Endothelial cell of umbilical vein (primary cell): ENCODE results near the gene FAM81A. TPM values are rescaled to one million over a fixed set of nuclear protein-coding genes. Genes with fewer than 3 reads are reported as not detected.

Experiments
- BruUV-seq: library from RNA; stranded (reverse); fragments of 400-500 nt; replicated peaks from 2 replicates; lab custom pipeline; 2021; lab: Mats Ljungman, UMichigan
- CTCF ChIA-PET: fragments of 300-600, 350-600 bp; sonication (Branson Sonifier 250); formaldehyde crosslinking; loops from one replicate; lab custom pipeline; 2021; ENCODE audit warnings: antibody characterized with exemption, inconsistent platforms; lab: Charles Lee
- POLR2A ChIA-PET: fragments of 300-600, 350-600 bp; sonication (Branson Sonifier 250); formaldehyde crosslinking; loops from one replicate; lab custom pipeline; 2021; ENCODE audit warnings: antibody characterized with exemption, inconsistent platforms; lab: Charles Lee
- DNase-seq: peaks from one replicate; pipeline ENCODE4 v3.0.0-alpha.2; 2011; ENCODE audit warnings: low read depth, low spot score
- FAIRE-seq: peaks from 2 replicates; lab custom pipeline; 2011; peaks lifted over from hg19 to GRCh38; lab: Jason Lieb, UNC
- H2AFZ ChIP-seq: 2 replicates; pipeline ENCODE4 v1.6.0; 2012; ENCODE audit warnings: low read depth, low read length, control low read depth, inconsistent platforms
- H3K27ac ChIP-seq: 2 replicates; pipeline ENCODE4 v1.5.1; 2011; ENCODE audit warnings: low read depth, mild to moderate bottlenecking, control low read depth, low read length, moderate library complexity; ENCODE audit not compliant: insufficient read depth
- H3K27me3 ChIP-seq, 2 experiments: 2 replicates each; pipeline versions ENCODE4 v1.6.0 to v1.6.1; 2011; ENCODE audit warnings: low read length in 2 of 2, mixed read lengths in 1 of 2; ENCODE audit not compliant: control insufficient read depth in 2 of 2, insufficient read depth in 2 of 2
- H3K36me3 ChIP-seq, 2 experiments: 2 replicates in 1 of 2; 3 replicates in 1 of 2; pipeline ENCODE4 v1.5.1; 2011; ENCODE audit warnings: low read length in 2 of 2, mild to moderate bottlenecking in 1 of 2, moderate library complexity in 1 of 2; ENCODE audit not compliant: control insufficient read depth in 2 of 2, insufficient read depth in 2 of 2; ENCODE audit errors: extremely low read depth in 1 of 2
- H3K4me1 ChIP-seq: 3 replicates; pipeline ENCODE4 v1.5.1; 2011; ENCODE audit warnings: mild to moderate bottlenecking, low read length; ENCODE audit not compliant: control insufficient read depth, insufficient read depth; ENCODE audit errors: extremely low read depth
- H3K4me2 ChIP-seq: 2 replicates; pipeline ENCODE4 v1.6.1; 2011; ENCODE audit warnings: low read length, control low read depth, mixed read lengths; ENCODE audit not compliant: insufficient read depth
- H3K4me3 ChIP-seq, 3 experiments: fragments of 200-600 bp in 1 of 3; sonication (generic), shearing (Covaris generic) in 1 of 3; replicated peaks in 1 of 3; 2 replicates each; pipeline ENCODE4 v1.5.1; 2011 to 2016; ENCODE audit warnings: control low read depth in 3 of 3, low read length in 3 of 3, mild to moderate bottlenecking in 2 of 3, inconsistent platforms in 1 of 3, low read depth in 1 of 3, moderate library complexity in 1 of 3; ENCODE audit not compliant: insufficient read depth in 1 of 3
- H3K79me2 ChIP-seq: 2 replicates; pipeline ENCODE4 v1.6.0; 2012; ENCODE audit warnings: low read length, inconsistent platforms; ENCODE audit not compliant: control insufficient read depth, insufficient read depth
- H3K9ac ChIP-seq: replicated peaks from 2 replicates; pipeline ENCODE3; 2011; ENCODE audit warnings: low read length, control low read depth; ENCODE audit not compliant: insufficient read depth; ENCODE audit errors: extremely low read depth
- H3K9me1 ChIP-seq: replicated peaks from 3 replicates; pipeline ENCODE4 v1.6.0; 2011; ENCODE audit warnings: mild to moderate bottlenecking, low read length; ENCODE audit not compliant: control insufficient read depth, insufficient read depth; ENCODE audit errors: extremely low read depth
- H3K9me3 ChIP-seq: replicated peaks from 2 replicates; pipeline ENCODE4 v1.5.1; 2012; ENCODE audit warnings: low read length, inconsistent platforms; ENCODE audit not compliant: control insufficient read depth, insufficient read depth
- H4K20me1 ChIP-seq: replicated peaks from 2 replicates; pipeline ENCODE3; 2011; ENCODE audit warnings: mild to moderate bottlenecking, low read length; ENCODE audit not compliant: control insufficient read depth, insufficient read depth; ENCODE audit errors: extremely low read depth
- CTCF ChIP-seq, 2 donors: IDR thresholded peaks; 1 replicate in 1 of 2; 2 replicates in 1 of 2; pipeline ENCODE4 v1.5.1; 2011; ENCODE audit warnings: low read length in 2 of 2, mild to moderate bottlenecking in 2 of 2, moderate library complexity in 2 of 2, control low read depth in 1 of 2, inconsistent platforms in 1 of 2, low read depth in 1 of 2; ENCODE audit not compliant: insufficient read depth in 1 of 2; ENCODE audit errors: extremely low read depth in 1 of 2
- EZH2 ChIP-seq: IDR thresholded peaks from 2 replicates; pipeline ENCODE4 v1.6.1; 2012; ENCODE audit warnings: borderline replicate concordance, low read depth, mild to moderate bottlenecking, moderate library complexity, low read length, inconsistent platforms; ENCODE audit not compliant: severe bottlenecking
- FOS ChIP-seq: IDR thresholded peaks from 2 replicates; pipeline ENCODE4 v1.6.1; 2011; ENCODE audit warnings: mild to moderate bottlenecking, low read length, moderate library complexity, borderline replicate concordance; ENCODE audit not compliant: insufficient read depth
- GATA2 ChIP-seq: IDR thresholded peaks from 2 replicates; pipeline ENCODE4 v1.7.0; 2011; ENCODE audit warnings: low read depth, mild to moderate bottlenecking, moderate library complexity, mixed read lengths, low read length; ENCODE audit not compliant: insufficient read length, insufficient read depth
- JUN ChIP-seq: IDR thresholded peaks from 2 replicates; pipeline ENCODE4 v1.6.1; 2011; ENCODE audit warnings: borderline replicate concordance, low read depth; ENCODE audit not compliant: insufficient read length, insufficient read depth
- MAX ChIP-seq: IDR thresholded peaks from 2 replicates; pipeline ENCODE4 v1.6.1; 2011; ENCODE audit not compliant: insufficient read depth, insufficient read length
- MYC ChIP-seq: IDR thresholded peaks from one replicate; pipeline ENCODE4 v1.6.1; 2011; ENCODE audit warnings: mild to moderate bottlenecking, low read depth, low read length
- POLR2A ChIP-seq: IDR thresholded peaks from 2 replicates; pipeline ENCODE4 v1.6.1; 2012; ENCODE audit warnings: low read depth, mild to moderate bottlenecking, control low read depth, low read length
- dilution Hi-C: fragments of 300-500 bp; cut with MboI; formaldehyde crosslinking; loops from one replicate; pipeline ENCODE4 v1.15.0; 2019; ENCODE audit warnings: low sequenced_read_pairs; ENCODE audit not compliant: extremely low pct_ligation_motif_present
- intact Hi-C: fragments of 100-400 bp; cut with micrococcal nuclease; formaldehyde crosslinking; loops from one replicate; pipeline ENCODE4 v1.10.0; 2022
- polyA plus RNA-seq, 4 experiments: library from polyadenylated mRNA; depleted of rRNA in 3 of 4; stranded (reverse) in 3 of 4; unstranded in 1 of 4; fragments of >200 nt; gene quantifications; 2 replicates each; pipeline versions ENCODE4 v1.2.1 to v1.2.3, GENCODE V29; 2011 to 2012; ENCODE audit warnings: missing spikeins in 1 of 4
- small RNA-seq: library from RNA; depleted of rRNA; stranded (forward); fragments of <200 nt; gene quantifications from one replicate; pipeline ENCODE3, GENCODE V24; 2012; ENCODE audit warnings: low replicate concordance, low read depth; ENCODE audit not compliant: insufficient read depth, insufficient read length
- total RNA-seq: library from RNA; stranded (reverse); gene quantifications from 2 replicates; pipeline ENCODE4 v1.2.3, GENCODE V29; 2021

The FAM81A gene
- total and polyA plus RNA-seq, 2 donors (not counting 3 experiments of a cell fraction or from before 2014, with no cell fraction given), result 0.28 to 1.2 TPM

- H3K9ac ChIP-seq, result no peak overlapping the region
- H3K36me3 ChIP-seq, result no peaks in the 10 kb centered on the region
- no peaks in the 10 kb centered on the region for H3K9me1 ChIP-seq
- H3K4me3 ChIP-seq, result no peak overlapping the region
- CTCF ChIA-PET, result interaction anchor here (1.1 to 1.3 kb wide), 2 partner anchors 16 to 39 kb away, joined by 3 to 7 read pairs; no protein-coding TSS in a partner anchor
- H3K79me2 ChIP-seq, result no peaks in the 10 kb centered on the region
- DNase-seq (no peak), FAIRE-seq (no peak)
- peaks cover 0 to 5% of the 10 kb centered on the region in 2 experiments for H3K27me3 ChIP-seq
- POLR2A ChIA-PET, result no interaction called here
- no peak overlapping the region for H2AFZ ChIP-seq
- TF ChIP-seq CTCF (IDR thresholded peaks at IDR 0.05; ENCODE audit: extremely low read depth in 1 of 2, insufficient read depth in 1 of 2, low read depth in 1 of 2, low read length in 2 of 2) (no peak), GATA2 (no peak), FOS (no peak), EZH2 (no peak), MYC (no peak), POLR2A (no peak), MAX (no peak), JUN (no peak)
- no TSS peak for BruUV-seq
- H3K4me2 ChIP-seq, result no peak overlapping the region
- no peak overlapping the region for H3K27ac ChIP-seq
- intact Hi-C loops, result no loop called here
- no peaks in the 10 kb centered on the region for H3K9me3 ChIP-seq
- no peaks in the 10 kb centered on the region for H3K4me1 ChIP-seq
- dilution Hi-C loops, result no loop called here
- H4K20me1 ChIP-seq, result no peaks in the 10 kb centered on the region
Measured at GRCh38 chr15:59571606-59572005, 133.6 kb downstream of the FAM81A start.

Small RNA genes lying within 50 kb of the gene (small RNA-seq; reads per million reads assigned to genes)
- gene RF00019, result not detected

Other genes with a start within 250 kb of the FAM81A start
- gene LDHAL6B, start 231.3 kb upstream of the FAM81A start, total RNA-seq, result not detected in 2 replicates
- gene LDHAL6B, start 231.3 kb upstream of the FAM81A start, polyA plus RNA-seq, result not detected in 2 replicates
- gene MYO1E, start 65.3 kb upstream of the FAM81A start, total RNA-seq, result 218 and 231 TPM in 2 replicates
- gene MYO1E, start 65.3 kb upstream of the FAM81A start, polyA plus RNA-seq, result 31.6 and 33.4 TPM in 2 replicates
- gene GCNT3, start 173.6 kb downstream of the FAM81A start, total RNA-seq, result not detected in 2 replicates
- gene GCNT3, start 173.6 kb downstream of the FAM81A start, polyA plus RNA-seq, result not detected in 2 replicates
- gene GTF2A2, start 219.3 kb downstream of the FAM81A start, total RNA-seq, result 128 and 139 TPM in 2 replicates
- 38.6 and 67.9 TPM in 2 replicates for gene GTF2A2, start 219.3 kb downstream of the FAM81A start, polyA plus RNA-seq